ENCODE data around the gene GRK4.
"Not testable (repeated sequence)": the region's sequence is repeated elsewhere in the genome, so short reads cannot be mapped to it uniquely, and the experiment has no call there.

Gene GRK4

GRCh38 chr4:2942532-2943363 lies 20.6 kb upstream of the GRK4 start:
- no peak for DNase-seq

- no peak for DNase-seq
Observed at GRCh38 chr4:2943364-2944090, 19.8 kb upstream of the GRK4 start.

GRCh38 chr4:2944091-2944482 lies 19.3 kb upstream of the GRK4 start:
- no peak for DNase-seq

- DNase-seq, result no peak
Observed at GRCh38 chr4:2944586-2945526, 18.5 kb upstream of the GRK4 start.

- not testable (repeated sequence) for DNase-seq
Observed at GRCh38 chr4:2945619-2946604, 17.5 kb upstream of the GRK4 start.

DNA sequence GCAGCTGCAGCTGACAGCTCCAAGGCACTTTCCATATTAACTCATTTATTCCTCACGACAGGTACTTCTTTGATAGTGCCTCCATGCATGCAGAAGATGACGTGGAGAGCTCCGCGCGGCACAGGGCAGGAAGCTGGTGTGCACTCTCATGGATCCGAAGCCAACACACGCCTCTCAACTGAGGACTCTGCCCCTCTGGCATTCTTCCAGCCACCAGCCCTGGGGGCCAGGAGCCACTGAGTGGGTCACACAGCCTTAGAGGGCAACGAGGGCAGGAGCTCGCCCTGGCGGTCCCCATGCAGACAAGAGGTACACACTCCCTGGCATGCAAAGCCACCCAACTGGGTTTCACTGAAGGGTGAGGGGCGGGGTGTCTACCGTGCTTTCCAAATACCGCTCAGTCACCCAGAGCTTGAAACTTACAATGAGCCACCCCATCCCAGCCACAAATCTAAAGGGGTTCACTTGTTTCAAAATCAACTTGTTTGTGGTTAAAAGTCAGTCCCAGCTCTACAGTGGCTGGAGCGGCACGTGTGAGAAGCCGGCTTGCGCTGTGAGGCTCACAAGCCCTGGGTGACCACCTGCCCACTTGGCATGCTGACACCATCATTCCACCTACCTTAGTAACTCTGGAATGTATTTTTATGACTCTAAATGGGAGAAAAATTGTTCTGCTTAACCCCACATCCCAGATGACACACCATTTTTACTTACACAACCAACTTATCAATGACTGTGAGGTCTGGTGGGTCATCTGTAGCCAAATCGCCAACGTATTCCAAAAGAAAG lies 16.4 kb upstream of the GRK4 start:
- no peak for DNase-seq

DNA sequence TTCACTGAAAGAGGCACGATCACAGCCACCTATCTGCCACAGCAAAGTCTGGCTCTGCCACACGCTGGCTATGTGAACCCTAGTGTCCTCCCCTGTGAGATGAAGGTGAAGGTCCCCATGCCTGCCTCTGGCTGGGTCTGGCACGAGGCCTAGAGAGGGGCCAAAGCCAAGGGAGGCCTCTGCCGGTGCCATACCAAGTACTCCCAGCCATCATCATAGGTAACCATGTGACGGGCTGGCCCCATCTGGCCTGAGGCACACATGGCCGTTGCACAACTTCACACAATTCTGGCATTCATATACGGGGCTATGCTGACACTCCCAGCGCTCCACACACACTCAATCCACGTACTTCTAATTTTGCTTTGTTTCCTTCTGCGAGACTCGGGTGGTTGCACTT lies 15.4 kb upstream of the GRK4 start:
- DNase-seq, result no peak

DNA sequence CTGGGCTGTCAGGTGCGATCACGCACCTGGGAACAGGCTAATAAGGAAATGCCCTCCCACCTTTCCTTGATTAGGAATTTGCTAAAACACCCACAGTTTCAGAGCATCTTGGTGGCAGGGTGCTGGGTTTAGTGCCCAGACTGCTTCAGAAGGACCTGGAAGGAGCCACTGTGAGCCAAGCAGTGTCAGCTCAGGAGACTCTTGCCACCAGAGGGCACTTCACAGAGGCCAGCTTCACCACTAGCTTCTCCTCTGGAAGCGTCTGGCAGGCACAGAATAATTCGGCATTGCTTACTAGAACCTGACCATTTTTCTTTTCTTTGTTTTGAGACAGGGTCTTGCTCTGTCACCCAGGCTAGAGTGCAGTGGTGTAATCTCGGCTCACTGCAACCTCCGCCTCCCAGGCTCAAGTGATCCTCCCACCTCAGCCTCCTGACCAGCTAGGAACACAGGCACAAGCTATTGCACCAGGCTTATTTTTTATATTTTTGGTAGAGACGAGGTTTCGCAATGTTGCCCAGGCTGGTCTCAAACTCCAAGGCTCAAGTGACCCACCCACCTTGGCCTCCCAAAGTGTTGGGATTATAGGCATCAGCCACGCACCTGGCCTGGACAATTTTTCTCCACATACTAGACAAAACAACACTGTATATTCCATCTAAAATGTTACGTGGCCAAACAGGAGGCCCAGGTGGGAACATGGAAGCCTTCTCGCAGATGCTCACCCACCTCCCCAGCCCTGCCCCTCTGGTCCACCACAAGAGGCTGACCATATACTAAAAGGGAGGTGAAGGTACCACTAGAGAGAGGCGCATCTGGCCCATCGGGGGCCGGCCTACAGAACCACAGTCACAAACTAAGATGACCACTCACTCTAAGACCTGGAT lies 14.2 kb upstream of the GRK4 start:
- no peak for DNase-seq

DNA sequence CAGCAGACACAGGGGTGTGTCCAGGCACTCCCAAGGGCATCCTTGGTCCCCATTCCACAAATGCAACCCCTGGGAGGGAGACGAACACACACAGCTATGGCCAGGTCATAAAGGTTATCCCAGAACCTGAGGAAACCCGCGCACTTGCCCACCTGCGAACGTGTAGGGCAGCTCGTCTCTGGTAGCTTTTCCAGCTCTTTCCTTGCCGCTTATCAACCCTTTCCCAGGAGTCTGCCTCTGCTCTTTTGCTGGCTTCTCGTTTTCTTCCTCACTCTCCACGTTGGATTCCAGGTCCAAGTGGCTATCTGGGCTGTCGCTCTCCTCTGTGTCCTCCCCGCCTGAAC lies 13.6 kb upstream of the GRK4 start:
- no peak for DNase-seq

- DNase-seq, result no peak
Observed at GRCh38 chr4:2950221-2950989, 13.0 kb upstream of the GRK4 start.

DNA sequence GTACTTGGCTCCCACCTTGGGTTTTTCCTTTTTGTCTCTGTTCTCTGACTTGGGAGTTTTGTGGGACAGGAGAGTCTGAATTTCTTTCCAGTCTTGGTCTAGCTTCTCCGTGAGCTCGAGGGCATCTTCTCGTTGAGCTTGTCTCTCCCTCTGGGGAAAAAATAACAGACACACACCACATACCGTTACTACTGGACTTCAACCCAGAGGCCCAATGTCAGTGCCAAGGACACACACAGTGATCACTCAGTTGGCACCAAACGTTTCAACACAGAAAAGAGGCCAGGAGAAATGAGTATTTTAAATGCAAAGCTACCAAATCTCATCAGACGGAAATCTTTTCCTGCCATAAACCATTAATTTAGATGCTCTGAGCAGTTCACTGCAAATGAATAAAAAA lies 9.9 kb upstream of the GRK4 start:
- no peak for DNase-seq

- DNase-seq, result no peak
Observed at GRCh38 chr4:2954358-2955185, 8.8 kb upstream of the GRK4 start.

DNA sequence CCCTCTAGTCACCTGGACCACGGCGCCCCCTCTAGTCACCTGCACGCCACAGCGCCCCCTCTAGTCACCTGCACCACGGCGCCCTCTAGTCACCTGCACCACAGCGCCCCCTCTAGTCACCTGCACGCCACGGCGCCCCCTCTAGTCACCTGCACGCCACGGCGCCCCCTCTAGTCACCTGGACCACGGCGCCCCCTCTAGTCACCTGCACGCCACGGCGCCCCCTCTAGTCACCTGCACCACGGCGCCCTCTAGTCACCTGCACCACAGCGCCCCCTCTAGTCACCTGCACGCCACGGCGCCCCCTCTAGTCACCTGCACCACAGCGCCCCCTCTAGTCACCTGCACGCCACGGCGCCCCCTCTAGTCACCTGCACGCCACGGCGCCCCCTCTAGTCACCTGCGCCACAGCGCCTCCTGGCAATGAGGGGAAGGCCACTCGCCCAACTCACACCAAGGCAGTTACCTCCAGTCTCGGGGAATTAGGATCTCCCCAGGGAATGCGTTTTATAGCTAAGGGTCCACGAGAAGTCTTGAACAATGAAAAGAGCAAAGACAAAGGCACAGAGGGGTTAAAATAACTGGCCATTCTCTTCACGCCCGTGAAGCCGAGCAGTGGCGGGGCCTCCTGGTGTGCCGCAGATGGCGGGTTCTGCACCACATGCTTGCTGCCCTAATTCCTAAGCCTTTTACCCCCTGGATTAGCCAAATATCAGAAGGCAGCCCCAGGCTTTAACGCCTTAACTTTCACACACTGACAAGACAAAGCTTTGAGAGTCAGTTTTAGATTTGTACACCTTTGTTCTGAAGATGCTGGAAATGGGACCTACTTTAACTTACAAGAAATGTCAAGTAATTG lies 8.0 kb upstream of the GRK4 start:
- DNase-seq, result not testable (repeated sequence)

DNA sequence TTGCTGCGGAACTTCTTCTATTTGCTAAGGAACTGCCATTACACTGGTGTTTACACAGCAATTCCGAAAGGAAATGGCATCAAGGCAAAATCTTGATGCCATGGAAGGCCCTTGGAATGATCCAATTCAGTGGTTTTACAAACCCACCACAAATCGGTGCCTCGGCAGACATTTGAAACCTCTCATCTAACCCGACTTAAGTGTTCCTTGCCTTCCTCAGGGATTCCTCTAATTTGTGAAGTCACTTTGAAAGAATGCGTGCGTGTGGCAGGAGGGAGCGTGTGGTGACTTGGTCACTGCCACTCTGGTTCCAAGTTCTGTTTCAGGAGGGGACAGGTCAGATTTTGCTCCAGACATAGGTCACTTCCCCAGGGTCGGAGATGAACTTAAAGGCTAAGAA lies 4.9 kb upstream of the GRK4 start:
- DNase-seq, result no peak

GRCh38 chr4:2960450-2960849 lies 2.9 kb upstream of the GRK4 start:
- not testable (repeated sequence) for DNase-seq

DNA sequence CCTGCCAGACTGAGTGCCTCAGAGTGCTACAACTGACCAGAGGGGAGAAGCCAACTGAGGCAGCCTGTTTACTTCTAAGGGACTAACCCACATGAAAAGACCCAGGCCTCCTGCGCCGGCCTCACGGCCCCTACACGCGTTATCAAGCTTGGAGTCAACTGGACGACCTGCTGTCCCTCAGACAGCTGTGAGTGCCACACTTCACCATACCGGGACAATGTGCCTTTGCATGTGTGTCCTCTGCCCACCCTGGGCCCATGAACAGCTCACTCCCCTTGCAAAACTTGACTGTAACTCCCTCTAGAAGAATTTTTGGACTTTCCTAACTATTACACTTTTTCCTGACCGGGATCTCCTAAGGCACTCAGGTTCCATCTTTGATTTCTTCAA lies 2.0 kb upstream of the GRK4 start:
- DNase-seq, result no peak

- no peak for DNase-seq
Observed at GRCh38 chr4:2961811-2962441, 1.4 kb upstream of the GRK4 start.
